ENCODE measurements around the gene STRIP2. TPM values are rescaled to one million over a fixed set of nuclear protein-coding genes. Genes with fewer than 3 reads are reported as not detected.

The STRIP2 gene
- polyA plus RNA-seq, 1 donor (not counting 4 experiments of a cell fraction or from before 2014, with no cell fraction given) = 12.5 TPM

- Histone ChIP-seq H3K9ac (ENCODE audit: control insufficient read depth, extremely low read depth, insufficient read depth, low read length) (no peak overlapping the region), H3K4me2 (ENCODE audit: control insufficient read depth, extremely low read depth, insufficient read depth, low read depth, low read length) (no peak overlapping the region), H3K9me3 (ENCODE audit: control insufficient read depth, low read depth, low read length) (no peaks in the 10 kb centered on the region), H3K4me1 (ENCODE audit: control insufficient read depth, extremely low read depth, insufficient read depth, low read length) (peaks cover 32% of the 10 kb centered on the region), H3K79me2 (ENCODE audit: control insufficient read depth, insufficient read depth, low read length) (no peaks in the 10 kb centered on the region), H3K4me3 (ENCODE audit: control insufficient read depth in 2 of 3, extremely low read depth in 1 of 3, insufficient read depth in 2 of 3, low read depth in 1 of 3, low read length in 3 of 3) (no peak overlapping the region), H3K9me1 (ENCODE audit: control insufficient read depth, extremely low read depth, insufficient read depth, low read length) (no peaks in the 10 kb centered on the region), H2AFZ (ENCODE audit: control insufficient read depth, low read length) (no peak overlapping the region), H3K27me3 (ENCODE audit: control insufficient read depth, extremely low read depth, insufficient read depth, low read length) (no peaks in the 10 kb centered on the region), H3K27ac (ENCODE audit: control insufficient read depth, insufficient read depth, low read length) (no peak overlapping the region), H3K36me3 (ENCODE audit: control insufficient read depth in 2 of 2, extremely low read depth in 1 of 2, insufficient read depth in 2 of 2, low read length in 2 of 2) (peaks cover 31 to 37% of the 10 kb centered on the region in 2 experiments), H4K20me1 (ENCODE audit: control insufficient read depth, extremely low read depth, insufficient read depth, low read length) (no peaks in the 10 kb centered on the region)
- dilution Hi-C loops (cut with MboI; ENCODE audit: extremely low pct_ligation_motif_present, low sequenced_read_pairs) = no loop called here
- FAIRE-seq = no peak
- no peak for TF ChIP-seq EZH2 (IDR thresholded peaks at IDR 0.05; ENCODE audit: low read length)
- TF ChIP-seq, protein P1, sequence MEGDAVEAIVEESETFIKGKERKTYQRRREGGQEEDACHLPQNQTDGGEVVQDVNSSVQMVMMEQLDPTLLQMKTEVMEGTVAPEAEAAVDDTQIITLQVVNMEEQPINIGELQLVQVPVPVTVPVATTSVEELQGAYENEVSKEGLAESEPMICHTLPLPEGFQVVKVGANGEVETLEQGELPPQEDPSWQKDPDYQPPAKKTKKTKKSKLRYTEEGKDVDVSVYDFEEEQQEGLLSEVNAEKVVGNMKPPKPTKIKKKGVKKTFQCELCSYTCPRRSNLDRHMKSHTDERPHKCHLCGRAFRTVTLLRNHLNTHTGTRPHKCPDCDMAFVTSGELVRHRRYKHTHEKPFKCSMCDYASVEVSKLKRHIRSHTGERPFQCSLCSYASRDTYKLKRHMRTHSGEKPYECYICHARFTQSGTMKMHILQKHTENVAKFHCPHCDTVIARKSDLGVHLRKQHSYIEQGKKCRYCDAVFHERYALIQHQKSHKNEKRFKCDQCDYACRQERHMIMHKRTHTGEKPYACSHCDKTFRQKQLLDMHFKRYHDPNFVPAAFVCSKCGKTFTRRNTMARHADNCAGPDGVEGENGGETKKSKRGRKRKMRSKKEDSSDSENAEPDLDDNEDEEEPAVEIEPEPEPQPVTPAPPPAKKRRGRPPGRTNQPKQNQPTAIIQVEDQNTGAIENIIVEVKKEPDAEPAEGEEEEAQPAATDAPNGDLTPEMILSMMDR (optimal IDR thresholded peaks at IDR 0.05 in 1 of 3, IDR thresholded peaks at IDR 0.05 in 1 of 3, conservative IDR thresholded peaks at IDR 0.05 in 1 of 3; ENCODE audit: extremely low read depth in 1 of 3, insufficient read depth in 2 of 3, low read length in 3 of 3) = no peak
- DNase-seq (ENCODE audit: low read depth, low spot score) = no peak
Measured at GRCh38 chr7:129456421-129456820, 22.2 kb downstream of the STRIP2 start.

- Histone ChIP-seq H3K4me3 (ENCODE audit: control insufficient read depth in 2 of 3, extremely low read depth in 1 of 3, insufficient read depth in 2 of 3, low read depth in 1 of 3, low read length in 3 of 3) (no peak overlapping the region), H4K20me1 (ENCODE audit: control insufficient read depth, extremely low read depth, insufficient read depth, low read length) (no peaks in the 10 kb centered on the region), H3K4me2 (ENCODE audit: control insufficient read depth, extremely low read depth, insufficient read depth, low read depth, low read length) (no peak overlapping the region), H3K9me3 (ENCODE audit: control insufficient read depth, low read depth, low read length) (no peaks in the 10 kb centered on the region), H3K36me3 (ENCODE audit: control insufficient read depth in 2 of 2, extremely low read depth in 1 of 2, insufficient read depth in 2 of 2, low read length in 2 of 2) (peaks cover 33 to 42% of the 10 kb centered on the region in 2 experiments), H3K27ac (ENCODE audit: control insufficient read depth, insufficient read depth, low read length) (no peak overlapping the region), H3K79me2 (ENCODE audit: control insufficient read depth, insufficient read depth, low read length) (no peaks in the 10 kb centered on the region), H3K9me1 (ENCODE audit: control insufficient read depth, extremely low read depth, insufficient read depth, low read length) (no peaks in the 10 kb centered on the region), H3K4me1 (ENCODE audit: control insufficient read depth, extremely low read depth, insufficient read depth, low read length) (peaks cover 30% of the 10 kb centered on the region), H2AFZ (ENCODE audit: control insufficient read depth, low read length) (no peak overlapping the region), H3K27me3 (ENCODE audit: control insufficient read depth, extremely low read depth, insufficient read depth, low read length) (no peaks in the 10 kb centered on the region), H3K9ac (ENCODE audit: control insufficient read depth, extremely low read depth, insufficient read depth, low read length) (no peak overlapping the region)
- DNase-seq (ENCODE audit: low read depth, low spot score) = no peak
- FAIRE-seq = no peak
- TF ChIP-seq EZH2 (IDR thresholded peaks at IDR 0.05; ENCODE audit: low read length) = no peak
- TF ChIP-seq, protein P1 (optimal IDR thresholded peaks at IDR 0.05 in 1 of 3, IDR thresholded peaks at IDR 0.05 in 1 of 3, conservative IDR thresholded peaks at IDR 0.05 in 1 of 3; ENCODE audit: extremely low read depth in 1 of 3, insufficient read depth in 2 of 3, low read length in 3 of 3) = no peak
- dilution Hi-C loops (cut with MboI; ENCODE audit: extremely low pct_ligation_motif_present, low sequenced_read_pairs) = no loop called here
Measured at GRCh38 chr7:129457101-129457500, 22.9 kb downstream of the STRIP2 start.
